HEK293T (cell line): ENCODE measurements around the gene CCKAR.
"Not testable (repeated sequence)": the region's sequence is repeated elsewhere in the genome, so short reads cannot be mapped to it uniquely, and the experiment has no call there.

Experiments
- CTCF ChIA-PET: fragments of 350-600 bp; formaldehyde crosslinking; extraction: SDS; loops from one replicate; lab custom pipeline; 2021; ENCODE audit warnings: antibody characterized with exemption, inconsistent platforms; lab: Yijun Ruan, JAX
- POLR2A ChIA-PET: fragments of 350-600 bp; formaldehyde crosslinking; extraction: SDS; loops from one replicate; lab custom pipeline; 2020; ENCODE audit warnings: antibody characterized with exemption, inconsistent platforms; lab: Yijun Ruan, JAX
- DNase-seq: peaks from one replicate; pipeline ENCODE4 v3.0.0; 2012; ENCODE audit warnings: mixed read lengths; ENCODE audit errors: extremely low spot score
- ARNT ChIP-seq: fragments of 450-650 bp; IDR thresholded peaks from 2 replicates; pipeline ENCODE4 v1.6.1; 2017; ENCODE audit warnings: mild to moderate bottlenecking
- BHLHE40 ChIP-seq: fragments of 450-650 bp; IDR thresholded peaks from 2 replicates; pipeline ENCODE4 v1.6.1; 2016; ENCODE audit warnings: mild to moderate bottlenecking, moderate library complexity, borderline replicate concordance
- CTBP1 ChIP-seq: fragments of 450-650 bp; IDR thresholded peaks from 2 replicates; pipeline ENCODE4 v1.6.1; 2016; ENCODE audit warnings: borderline replicate concordance
- ELF4 ChIP-seq: fragments of 450-650 bp; IDR thresholded peaks from 2 replicates; pipeline ENCODE4 v1.6.1; 2017; ENCODE audit warnings: antibody characterized with exemption
- FOXA1 ChIP-seq: fragments of 450-650 bp; IDR thresholded peaks from 2 replicates; pipeline ENCODE4 v1.6.1; 2016; ENCODE audit warnings: mild to moderate bottlenecking
- FOXK2 ChIP-seq: fragments of 450-650 bp; IDR thresholded peaks from 2 replicates; pipeline ENCODE4 v1.6.1; 2016; ENCODE audit warnings: mild to moderate bottlenecking
- FOXM1 ChIP-seq: fragments of 450-650 bp; IDR thresholded peaks from 2 replicates; pipeline ENCODE4 v1.6.1; 2017; ENCODE audit warnings: mild to moderate bottlenecking, borderline replicate concordance
- HDGF ChIP-seq: fragments of 450-650 bp; IDR thresholded peaks from 2 replicates; pipeline ENCODE4 v1.6.1; 2017; ENCODE audit warnings: antibody characterized with exemption, borderline replicate concordance
- L3MBTL2 ChIP-seq: fragments of 450-650 bp; conservative IDR thresholded peaks from 2 replicates; pipeline ENCODE4 v1.6.1; 2016; ENCODE audit warnings: mild to moderate bottlenecking
- LEF1 ChIP-seq: fragments of 450-650 bp; IDR thresholded peaks from 2 replicates; pipeline ENCODE4 v1.6.1; 2017; ENCODE audit warnings: mild to moderate bottlenecking, borderline replicate concordance
- NFRKB ChIP-seq: fragments of 450-650 bp; IDR thresholded peaks from 2 replicates; pipeline ENCODE4 v1.6.1; 2016; ENCODE audit warnings: mild to moderate bottlenecking, moderate library complexity
- SP1 ChIP-seq: fragments of 450-650 bp; IDR thresholded peaks from 2 replicates; pipeline ENCODE4 v1.6.1; 2017
- SUZ12 ChIP-seq: fragments of 450-650 bp; IDR thresholded peaks from 2 replicates; pipeline ENCODE4 v1.6.1; 2016; ENCODE audit warnings: mild to moderate bottlenecking
- TARDBP ChIP-seq: fragments of 450-650 bp; IDR thresholded peaks from 2 replicates; pipeline ENCODE4 v1.6.1; 2016
- ZNF384 ChIP-seq: fragments of 450-650 bp; IDR thresholded peaks from 2 replicates; pipeline ENCODE4 v1.6.1; 2016
- TF ChIP-seq, protein P1 (sequence below): fragments of 450-650 bp; IDR thresholded peaks from 2 replicates; pipeline ENCODE4 v1.6.1; 2016

CCKAR gene

DNA sequence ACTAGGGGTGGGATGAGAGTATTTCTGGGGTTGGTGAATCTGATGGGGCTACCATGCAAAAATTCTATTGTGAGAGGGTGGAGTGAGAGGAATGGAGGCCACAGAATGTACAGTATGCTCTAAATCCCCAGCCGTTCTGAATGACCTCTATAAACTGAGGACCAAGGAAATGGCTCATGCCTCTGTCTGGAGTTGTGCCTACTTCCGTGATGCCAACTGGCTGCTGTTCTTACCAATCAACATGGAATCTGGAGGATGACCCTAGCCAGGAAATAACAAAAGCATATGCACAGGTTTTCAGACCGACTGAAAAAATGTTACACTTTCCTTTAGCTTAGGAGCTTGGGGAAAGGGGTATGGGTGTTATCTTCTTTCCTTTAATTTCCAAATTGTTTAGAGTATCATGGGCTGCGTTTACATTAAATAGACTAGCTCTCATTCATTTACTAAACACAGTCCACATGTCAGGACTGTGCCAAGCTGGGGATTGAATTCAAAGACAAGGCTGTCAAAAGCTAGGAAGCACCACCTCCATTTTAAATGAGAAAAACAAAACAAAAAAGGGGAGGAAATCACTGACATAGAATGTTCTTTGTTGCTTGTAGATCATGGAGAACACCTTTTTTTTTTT lies 20.2 kb upstream of the CCKAR start:
- TF ChIP-seq NFRKB (no peak), L3MBTL2 (no peak), TARDBP (no peak), FOXM1 (no peak), FOXK2 (no peak), LEF1 (no peak), ARNT (no peak), CTBP1 (no peak), SP1 (no peak), ELF4 (no peak), SUZ12 (no peak), FOXA1 (no peak), BHLHE40 (no peak), ZNF384 (no peak)
- TF ChIP-seq, protein P1, sequence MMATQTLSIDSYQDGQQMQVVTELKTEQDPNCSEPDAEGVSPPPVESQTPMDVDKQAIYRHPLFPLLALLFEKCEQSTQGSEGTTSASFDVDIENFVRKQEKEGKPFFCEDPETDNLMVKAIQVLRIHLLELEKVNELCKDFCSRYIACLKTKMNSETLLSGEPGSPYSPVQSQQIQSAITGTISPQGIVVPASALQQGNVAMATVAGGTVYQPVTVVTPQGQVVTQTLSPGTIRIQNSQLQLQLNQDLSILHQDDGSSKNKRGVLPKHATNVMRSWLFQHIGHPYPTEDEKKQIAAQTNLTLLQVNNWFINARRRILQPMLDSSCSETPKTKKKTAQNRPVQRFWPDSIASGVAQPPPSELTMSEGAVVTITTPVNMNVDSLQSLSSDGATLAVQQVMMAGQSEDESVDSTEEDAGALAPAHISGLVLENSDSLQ, result no peak
- POLR2A ChIA-PET, result no interaction called here
- CTCF ChIA-PET, result no interaction called here
- no peak for DNase-seq

DNA sequence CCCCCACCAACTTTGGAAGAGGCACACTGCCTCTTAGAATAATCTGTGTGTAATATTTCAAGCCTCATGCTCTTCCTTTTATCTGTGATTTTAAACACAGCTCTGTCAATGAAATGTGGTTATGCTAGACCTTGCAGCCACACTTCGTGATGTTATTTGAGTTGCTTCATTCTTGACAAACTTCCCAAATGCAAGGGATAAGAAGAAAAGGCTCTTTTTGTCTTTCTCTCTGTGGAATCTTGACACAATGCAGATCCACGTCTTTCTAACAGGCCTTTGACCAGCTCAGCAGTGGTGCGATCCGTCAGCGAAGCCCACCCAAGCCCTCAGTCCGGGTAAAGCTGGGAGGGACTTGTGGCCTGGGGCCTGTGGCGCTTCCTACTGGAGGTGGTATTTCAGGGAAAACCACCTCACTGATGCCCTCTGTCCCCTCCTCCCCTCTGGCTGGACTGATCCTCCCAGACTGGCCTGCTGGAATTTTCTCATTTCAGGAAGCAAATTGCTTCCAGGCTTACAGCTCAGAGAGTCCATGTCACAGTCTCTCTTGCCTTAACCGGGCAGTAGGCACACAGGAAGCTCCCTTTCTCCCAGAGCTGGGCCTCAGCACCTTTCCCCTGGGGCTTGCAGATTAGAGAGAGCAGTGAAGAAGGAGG lies 19.5 kb upstream of the CCKAR start:
- CTCF ChIA-PET, result no interaction called here
- TF ChIP-seq CTBP1 (no peak), SUZ12 (no peak), HDGF (no peak), FOXK2 (no peak), FOXA1 (no peak), ARNT (no peak), SP1 (no peak), BHLHE40 (no peak), TARDBP (no peak), ELF4 (no peak), NFRKB (no peak), FOXM1 (no peak), L3MBTL2 (no peak)
- no peak for DNase-seq
- POLR2A ChIA-PET, result no interaction called here

DNA sequence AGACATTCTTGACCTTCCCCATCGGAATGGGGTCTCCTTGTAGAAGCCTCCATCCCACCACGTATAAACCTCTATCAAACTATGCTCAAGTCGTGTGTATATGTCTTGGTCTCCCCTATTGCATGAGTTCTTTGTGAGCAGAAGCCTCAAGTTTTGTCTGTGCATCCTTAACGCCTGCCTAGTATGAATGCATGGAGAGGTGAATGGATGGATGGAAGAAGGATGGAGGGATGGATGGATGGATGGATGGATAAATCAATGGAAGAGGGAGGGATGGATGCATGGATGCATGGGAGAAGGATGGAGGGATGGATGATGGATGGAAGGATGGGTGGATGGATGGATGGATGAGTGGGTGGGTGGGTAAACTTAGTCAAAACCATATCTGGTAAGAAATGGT lies 17.0 kb upstream of the CCKAR start:
- TF ChIP-seq FOXK2, result no peak
- TF ChIP-seq SP1, result no peak
- TF ChIP-seq HDGF, result no peak
- no peak for TF ChIP-seq FOXA1
- no peak for TF ChIP-seq LEF1
- TF ChIP-seq FOXM1, result no peak
- no peak for TF ChIP-seq ARNT
- TF ChIP-seq ZNF384, result no peak
- TF ChIP-seq NFRKB, result no peak
- DNase-seq, result no peak
- ChIA-PET POLR2A (no interaction called here), CTCF (no interaction called here)

GRCh38 chr4:26503844-26504243 lies 13.6 kb upstream of the CCKAR start:
- POLR2A ChIA-PET, result no interaction called here
- CTCF ChIA-PET, result no interaction called here
- TF ChIP-seq ELF4 (no peak), SUZ12 (no peak), FOXM1 (no peak), CTBP1 (no peak), FOXA1 (no peak), SP1 (no peak), ZNF384 (no peak), BHLHE40 (no peak), NFRKB (no peak), HDGF (no peak), ARNT (no peak), FOXK2 (no peak), LEF1 (no peak)
- TF ChIP-seq, protein P1, result no peak
- DNase-seq, result no peak

DNA sequence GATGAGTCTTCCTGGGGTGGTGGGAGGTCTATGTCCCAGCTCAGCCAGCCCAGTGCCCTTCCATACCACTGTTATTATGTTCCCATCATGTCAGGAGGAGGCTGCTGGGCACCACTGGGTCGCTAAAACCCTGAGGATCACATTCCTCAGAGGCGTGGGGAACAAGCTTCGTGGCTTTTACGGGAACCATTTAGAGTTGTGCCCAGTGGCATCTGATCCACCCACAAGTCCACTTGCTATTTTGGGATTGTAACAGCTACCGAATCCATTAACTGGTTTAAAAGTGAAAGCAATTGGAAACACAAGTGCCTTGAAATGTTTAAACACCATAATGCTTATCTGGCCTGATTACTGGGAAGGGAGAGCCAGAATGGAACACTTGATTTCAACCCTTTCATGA lies 13.1 kb upstream of the CCKAR start:
- no peak for DNase-seq
- CTCF ChIA-PET, result no interaction called here
- POLR2A ChIA-PET, result no interaction called here
- TF ChIP-seq ARNT (no peak), FOXA1 (no peak), FOXK2 (no peak), HDGF (no peak), TARDBP (no peak), CTBP1 (no peak), BHLHE40 (no peak), L3MBTL2 (no peak)

DNA sequence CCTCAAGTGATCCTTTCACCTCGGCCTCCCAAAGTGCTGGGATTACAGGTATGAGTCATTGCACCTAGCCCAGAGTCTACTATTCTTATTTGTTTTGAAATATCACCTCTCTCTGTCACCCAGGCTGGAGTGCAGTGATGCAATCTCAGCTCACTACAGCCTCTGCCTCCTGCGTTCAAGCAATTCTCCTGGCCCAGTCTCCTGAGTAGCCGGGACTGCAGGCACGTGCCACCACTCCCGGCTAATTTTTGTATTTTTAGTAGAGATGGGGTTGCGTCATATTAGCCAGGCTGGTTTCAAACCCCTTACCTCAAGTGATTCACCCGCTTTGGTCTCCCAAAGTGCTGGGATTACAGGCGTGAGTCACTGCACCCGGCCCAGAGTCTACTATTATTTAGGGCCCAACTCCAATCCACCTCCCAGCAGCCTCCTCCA lies 10.3 kb upstream of the CCKAR start:
- DNase-seq, CTCF ChIA-PET, POLR2A ChIA-PET: not testable (repeated sequence)
- 0 out of 2 replicates have a peak, but pooled peaks have one; percentile 28 for TF ChIP-seq L3MBTL2
